GM23338 (cell line): ENCODE measurements around the gene ZBTB20. TPM values are rescaled to one million over a fixed set of nuclear protein-coding genes. Genes with fewer than 3 reads are reported as not detected.

ENCODE experiments used
- ATAC-seq: fragments of 200-7000 bp; cut with Tn5 transposase; 3 replicates; pipeline ENCODE4 v1.9.1; 2020
- DNase-seq: peaks from one replicate; pipeline ENCODE4 v3.0.0-alpha.2; 2015; ENCODE audit warnings: low spot score
- H2AFZ ChIP-seq: fragments of 200-600 bp; sonication (generic); 2 replicates; pipeline ENCODE4 v1.8.0; 2016; ENCODE audit warnings: antibody characterized with exemption, mild to moderate bottlenecking, moderate library complexity
- H3F3A ChIP-seq: fragments of 200-600 bp; sonication (generic); replicated peaks from 2 replicates; pipeline ENCODE4 v1.8.0; 2017; ENCODE audit warnings: antibody characterized with exemption, mixed run types, low read depth
- H3K27ac ChIP-seq: fragments of 200-600 bp; sonication (generic); 2 replicates; pipeline ENCODE4 v1.6.1; 2016; ENCODE audit warnings: low read depth
- H3K27me3 ChIP-seq: fragments of 200-600 bp; sonication (generic); 2 replicates; pipeline ENCODE4 v1.8.0; 2016; ENCODE audit warnings: mild to moderate bottlenecking, mixed run types, moderate library complexity; ENCODE audit not compliant: insufficient read depth
- H3K36me3 ChIP-seq: fragments of 200-600 bp; sonication (generic); 2 replicates; pipeline ENCODE4 v1.8.0; 2016; ENCODE audit warnings: mild to moderate bottlenecking; ENCODE audit not compliant: insufficient read depth
- H3K4me1 ChIP-seq: fragments of 200-600 bp; sonication (generic); 2 replicates; pipeline ENCODE4 v1.8.0; 2016; ENCODE audit warnings: mild to moderate bottlenecking, moderate library complexity; ENCODE audit not compliant: insufficient read depth
- H3K4me2 ChIP-seq: fragments of 200-600 bp; sonication (generic); 2 replicates; pipeline ENCODE4 v1.7.1; 2017; ENCODE audit warnings: mixed run types
- H3K4me3 ChIP-seq: fragments of 200-600 bp; sonication (generic); 2 replicates; pipeline ENCODE4 v1.6.1; 2016; ENCODE audit warnings: mixed run types
- H3K79me2 ChIP-seq: fragments of 200-600 bp; sonication (generic); replicated peaks from 2 replicates; pipeline ENCODE4 v1.8.0; 2017; ENCODE audit warnings: mild to moderate bottlenecking; ENCODE audit not compliant: insufficient read depth
- H3K9me2 ChIP-seq: fragments of 200-600 bp; sonication (generic); 2 replicates; pipeline ENCODE4 v1.8.0; 2017; ENCODE audit not compliant: insufficient read depth
- H4K20me1 ChIP-seq: fragments of 200-600 bp; sonication (generic); replicated peaks from 2 replicates; pipeline ENCODE4 v1.8.0; 2017; ENCODE audit warnings: mild to moderate bottlenecking; ENCODE audit not compliant: insufficient read depth
- H3K27ac Mint-ChIP-seq: 2 replicates; pipeline ENCODE4 v1.8.0; 2020; ENCODE audit warnings: inconsistent platforms, mild to moderate bottlenecking, moderate library complexity, mixed read lengths
- H3K27me3 Mint-ChIP-seq: 3 replicates; pipeline ENCODE4 v1.8.0; 2022; ENCODE audit warnings: low read depth, mild to moderate bottlenecking, moderate library complexity, mixed read lengths, inconsistent platforms; ENCODE audit not compliant: insufficient read depth, poor library complexity
- H3K36me3 Mint-ChIP-seq: 3 replicates; pipeline ENCODE4 v1.8.0; 2021; ENCODE audit warnings: low read depth, mild to moderate bottlenecking, inconsistent platforms, moderate library complexity, mixed read lengths
- H3K4me1 Mint-ChIP-seq: 3 replicates; pipeline ENCODE4 v1.8.0; 2020; ENCODE audit warnings: mild to moderate bottlenecking, inconsistent platforms, mixed read lengths
- H3K4me3 Mint-ChIP-seq: 3 replicates; pipeline ENCODE4 v1.8.0; 2021; ENCODE audit warnings: moderate library complexity, mild to moderate bottlenecking, inconsistent platforms, mixed read lengths
- H3K9me3 Mint-ChIP-seq: 3 replicates; pipeline ENCODE4 v1.8.0; 2020; ENCODE audit warnings: moderate library complexity, mild to moderate bottlenecking, inconsistent platforms, mixed read lengths
- CREB1 ChIP-seq: fragments of 250-450 bp; sonication (Bioruptor Pico); IDR thresholded peaks from 2 replicates; pipeline ENCODE4 v1.5.0; 2020; ENCODE audit warnings: low read depth, mild to moderate bottlenecking, moderate library complexity
- ETS1 ChIP-seq: IDR thresholded peaks from 2 replicates; pipeline ENCODE4 v1.6.1; 2016; ENCODE audit warnings: antibody characterized with exemption
- EZH2 ChIP-seq: fragments of 200-600 bp; sonication (generic); IDR thresholded peaks from one replicate; pipeline ENCODE4 v1.8.0; 2017; ENCODE audit warnings: antibody characterized with exemption, mild to moderate bottlenecking, low read depth; ENCODE audit not compliant: unreplicated experiment
- EZH2phosphoT487 ChIP-seq: fragments of 200-600 bp; sonication (generic); IDR thresholded peaks from one replicate; pipeline ENCODE4 v1.8.1; 2018; ENCODE audit warnings: antibody characterized with exemption; ENCODE audit not compliant: unreplicated experiment
- JUNB ChIP-seq: IDR thresholded peaks from one replicate; pipeline ENCODE4 v1.6.1; 2016; ENCODE audit warnings: antibody characterized with exemption; ENCODE audit not compliant: unreplicated experiment
- NANOG ChIP-seq: IDR thresholded peaks from 2 replicates; pipeline ENCODE4 v1.6.1; 2016; ENCODE audit warnings: antibody characterized with exemption, borderline replicate concordance
- POLR2AphosphoS5 ChIP-seq: IDR thresholded peaks from 2 replicates; pipeline ENCODE4 v1.6.1; 2016; ENCODE audit warnings: antibody characterized with exemption, low read depth
- REST ChIP-seq: IDR thresholded peaks from one replicate; pipeline ENCODE4 v1.6.1; 2018; ENCODE audit warnings: antibody characterized with exemption; ENCODE audit not compliant: unreplicated experiment
- STAT1 ChIP-seq: IDR thresholded peaks from one replicate; pipeline ENCODE4 v1.6.1; 2016; ENCODE audit warnings: antibody characterized with exemption; ENCODE audit not compliant: unreplicated experiment
- ZNF114 ChIP-seq: fragments of 250-450 bp; sonication (Bioruptor Pico); IDR thresholded peaks from 2 replicates; pipeline ENCODE4 v1.5.0; 2020; ENCODE audit warnings: mild to moderate bottlenecking, moderate library complexity
- ZNF331 ChIP-seq: fragments of 250-450 bp; sonication (Bioruptor Pico); IDR thresholded peaks from 2 replicates; pipeline ENCODE4 v1.5.0; 2020; ENCODE audit warnings: low read depth, mild to moderate bottlenecking, moderate library complexity
- ZNF462 ChIP-seq: fragments of 250-450 bp; sonication (Bioruptor Pico); IDR thresholded peaks from 2 replicates; pipeline ENCODE4 v1.5.0; 2020; ENCODE audit warnings: mild to moderate bottlenecking, moderate library complexity
- polyA plus RNA-seq: library from polyadenylated mRNA; unstranded; fragments of >200 nt; fragmentation: Nextera tagmentation; extraction: Ambion mirVana; gene quantifications from 2 replicates; pipeline ENCODE4 v1.2.1, GENCODE V29; 2016
- total RNA-seq: library from RNA; depleted of rRNA; stranded (reverse); fragments of >200 nt; shearing (Covaris generic); gene quantifications from 2 replicates; pipeline ENCODE4 v1.2.3, GENCODE V29; 2014

ZBTB20 gene
- total and polyA plus RNA-seq, 2 experiments from 2014 or later: 2.0 to 3.3 TPM

GRCh38 chr3:114587986-114588385, 559.1 kb downstream of the ZBTB20 start (continued):
- TF ChIP-seq NANOG (no peak), EZH2phosphoT487 (no peak), ETS1 (no peak)

GRCh38 chr3:114586119-114586518, 561.0 kb downstream of the ZBTB20 start:
- Mint-ChIP-seq H3K4me1 (peaks cover 15% of the 10 kb centered on the region), H3K9me3 (no peaks in the 10 kb centered on the region), H3K27ac (no peak overlapping the region), H3K27me3 (peaks cover 2% of the 10 kb centered on the region), H3K4me3 (no peak overlapping the region), H3K36me3 (no peaks in the 10 kb centered on the region)
- Histone ChIP-seq H4K20me1 (no peaks in the 10 kb centered on the region), H3K27ac (no peak overlapping the region), H3F3A (no peaks in the 10 kb centered on the region), H3K4me1 (peaks cover 16% of the 10 kb centered on the region), H3K4me3 (no peak overlapping the region), H3K9me2 (no peaks in the 10 kb centered on the region), H3K27me3 (no peaks in the 10 kb centered on the region), H3K36me3 (no peaks in the 10 kb centered on the region), H3K4me2 (no peak overlapping the region), H3K79me2 (no peaks in the 10 kb centered on the region), H2AFZ (0 out of 2 replicates have a peak overlapping the region, but pooled peaks have one; percentile 7)
- DNase-seq (no peak), ATAC-seq (no peak)
- TF ChIP-seq STAT1 (no peak), ZNF462 (CRISPR knock-in tag) (no peak), ZNF114 (no peak), CREB1 (CRISPR knock-in tag) (no peak), ZNF331 (CRISPR knock-in tag) (no peak), ETS1 (no peak), NANOG (no peak), POLR2AphosphoS5 (no peak), JUNB (no peak), EZH2 (no peak), EZH2phosphoT487 (no peak), REST (no peak)
